HG03097 (cell line): ENCODE results near the gene KIF17.
"Not testable (repeated sequence)": the region's sequence is repeated elsewhere in the genome, so short reads cannot be mapped to it uniquely, and the experiment has no call there.

Source experiments
- ATAC-seq: cut with Tn5 transposase; IDR thresholded peaks from one replicate; pipeline ENCODE4 v1.9.1; 2021; ENCODE audit not compliant: unreplicated experiment, low FRiP score

Gene KIF17

GRCh38 chr1:20728371-20729154, 10.8 kb upstream of the KIF17 start:
- ATAC-seq = no peak

- no peak for ATAC-seq
Measured at GRCh38 chr1:20727746-20728316, 10.0 kb upstream of the KIF17 start.

GRCh38 chr1:20726932-20727745, 9.3 kb upstream of the KIF17 start:
- no peak for ATAC-seq

- no peak for ATAC-seq
Measured at GRCh38 chr1:20726118-20726911, 8.5 kb upstream of the KIF17 start.

GRCh38 chr1:20725189-20726117, 7.6 kb upstream of the KIF17 start:
- ATAC-seq = no peak

- ATAC-seq = no peak
Measured at GRCh38 chr1:20724364-20725188, 6.8 kb upstream of the KIF17 start.

- ATAC-seq = no peak
Measured at GRCh38 chr1:20723537-20724363, 5.9 kb upstream of the KIF17 start.

GRCh38 chr1:20723159-20723536, 5.3 kb upstream of the KIF17 start:
- no peak for ATAC-seq

- no peak for ATAC-seq
Measured at GRCh38 chr1:20721117-20722061, 3.6 kb upstream of the KIF17 start.

GRCh38 chr1:20720631-20721091, 2.9 kb upstream of the KIF17 start:
- ATAC-seq = no peak

GRCh38 chr1:20719871-20720620, 2.2 kb upstream of the KIF17 start:
- no peak for ATAC-seq

GRCh38 chr1:20719261-20719660, 1.5 kb upstream of the KIF17 start:
- ATAC-seq = no peak

GRCh38 chr1:20718343-20718882, 606 bp upstream of the KIF17 start:
- ATAC-seq = not testable (repeated sequence)

- no peak for ATAC-seq
Measured at GRCh38 chr1:20716232-20716631, 1.6 kb downstream of the KIF17 start.

- ATAC-seq = no peak
Measured at GRCh38 chr1:20715406-20715805, 2.4 kb downstream of the KIF17 start.

- no peak for ATAC-seq
Measured at GRCh38 chr1:20713440-20713839, 4.4 kb downstream of the KIF17 start.
